Measurements from ENCODE around the gene TPSAB1.

TPSAB1 gene

DNA sequence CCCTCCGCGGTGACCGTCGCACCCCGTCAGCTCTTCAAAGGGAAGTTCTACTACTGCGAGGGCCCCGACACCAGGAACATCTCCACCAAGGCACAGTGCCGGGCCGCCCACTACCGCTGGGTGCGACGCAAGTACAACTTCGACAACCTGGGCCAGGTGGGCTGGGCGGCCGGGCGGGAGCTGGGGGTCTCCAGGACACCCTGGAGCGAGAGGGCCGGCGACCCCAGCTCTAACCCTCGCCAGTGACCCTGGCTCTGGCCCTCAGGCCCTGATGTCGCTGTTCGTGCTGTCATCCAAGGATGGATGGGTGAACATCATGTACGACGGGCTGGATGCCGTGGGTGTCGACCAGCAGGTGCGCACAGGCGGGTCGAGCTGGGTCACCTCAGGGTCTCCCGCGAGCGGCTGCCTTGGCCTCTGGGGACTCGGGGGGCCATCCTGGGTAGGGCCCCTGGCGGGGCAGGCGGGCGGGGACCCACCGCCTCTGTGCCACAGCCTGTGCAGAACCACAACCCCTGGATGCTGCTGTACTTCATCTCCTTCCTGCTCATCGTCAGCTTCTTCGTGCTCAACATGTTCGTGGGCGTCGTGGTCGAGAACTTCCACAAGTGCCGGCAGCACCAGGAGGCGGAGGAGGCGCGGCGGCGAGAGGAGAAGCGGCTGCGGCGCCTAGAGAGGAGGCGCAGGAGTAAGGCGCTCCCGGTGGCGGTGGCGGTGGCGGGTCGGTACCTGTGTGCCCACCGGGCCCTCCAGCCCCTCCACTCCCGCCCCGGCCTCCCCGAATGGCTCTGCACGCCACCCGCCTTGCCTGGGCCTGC, 28.8 kb upstream of the TPSAB1 start:
- no peak for DNase-seq

DNA sequence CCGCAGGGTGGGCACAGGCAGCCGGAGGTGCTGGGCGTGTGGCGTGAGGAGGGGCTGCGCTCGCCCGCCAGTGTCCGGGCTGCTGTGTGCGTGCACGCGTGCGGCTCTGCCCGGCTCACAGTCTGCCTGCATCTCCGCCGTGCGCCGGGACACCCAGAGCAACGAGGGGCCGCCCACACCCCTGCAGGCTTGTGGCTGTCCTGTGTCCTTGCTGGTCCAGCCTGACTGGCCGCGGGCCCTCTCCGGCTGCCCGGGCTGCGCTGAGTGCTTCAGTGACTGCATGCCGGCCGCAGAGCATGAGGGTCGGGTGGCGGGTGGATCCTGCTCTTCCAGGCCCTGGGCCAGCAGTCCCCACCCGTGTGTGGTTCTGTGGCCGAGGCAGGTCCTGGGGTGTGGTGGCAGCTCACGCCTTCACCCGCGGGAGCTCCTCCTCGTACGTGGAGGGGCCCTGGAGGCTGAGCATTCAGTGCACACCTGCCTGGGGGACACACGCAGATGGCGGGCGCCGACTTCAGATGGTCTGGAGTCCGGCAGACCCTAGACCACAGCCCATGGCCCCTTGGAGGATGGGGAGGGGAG, 27.8 kb upstream of the TPSAB1 start:
- no peak for DNase-seq

DNA sequence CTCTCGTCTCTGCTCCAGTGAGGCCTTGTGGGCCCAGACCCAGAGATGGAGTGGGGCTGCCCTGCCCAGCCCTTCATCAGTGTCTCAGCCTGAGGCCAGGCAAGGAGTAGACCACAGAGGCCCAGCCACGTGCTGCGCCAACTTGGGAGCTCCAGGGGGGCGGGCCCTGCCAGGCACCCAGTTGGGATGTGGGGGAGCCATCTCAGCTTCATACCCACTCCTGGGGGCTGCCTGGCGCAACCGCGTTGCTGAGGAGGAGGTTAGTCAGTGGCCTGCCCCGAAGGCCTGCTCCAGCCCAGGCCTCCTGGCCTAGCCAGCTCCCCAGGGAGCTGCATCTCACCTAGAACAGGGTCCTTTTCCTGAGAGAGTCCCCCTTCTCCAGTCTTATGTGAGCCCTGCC, 27.3 kb upstream of the TPSAB1 start:
- no peak for DNase-seq

DNA sequence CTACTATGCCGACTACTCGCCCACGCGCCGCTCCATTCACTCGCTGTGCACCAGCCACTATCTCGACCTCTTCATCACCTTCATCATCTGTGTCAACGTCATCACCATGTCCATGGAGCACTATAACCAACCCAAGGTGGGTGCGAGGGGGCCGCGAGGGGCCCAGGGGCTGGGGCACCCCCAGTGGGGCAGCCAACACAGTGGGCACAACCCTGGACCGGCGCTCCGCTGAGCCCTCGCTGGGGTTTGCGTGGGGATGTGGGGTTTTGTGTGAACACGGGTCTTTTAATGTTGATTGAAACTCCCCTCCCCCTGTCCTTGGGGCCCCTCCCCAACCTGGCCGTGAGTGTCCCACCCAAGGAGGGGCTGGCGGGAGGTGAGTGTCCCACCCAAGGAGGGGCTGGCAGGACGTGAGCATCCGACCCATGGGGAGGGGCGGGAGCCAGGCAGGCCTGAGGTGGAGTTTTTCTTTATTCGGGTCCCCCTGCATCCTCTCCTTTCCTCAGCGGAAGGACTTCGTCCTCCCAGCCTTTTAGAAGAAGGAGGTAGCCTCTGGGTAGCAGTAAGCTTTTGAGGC, 26.6 kb upstream of the TPSAB1 start:
- no peak for DNase-seq

DNA sequence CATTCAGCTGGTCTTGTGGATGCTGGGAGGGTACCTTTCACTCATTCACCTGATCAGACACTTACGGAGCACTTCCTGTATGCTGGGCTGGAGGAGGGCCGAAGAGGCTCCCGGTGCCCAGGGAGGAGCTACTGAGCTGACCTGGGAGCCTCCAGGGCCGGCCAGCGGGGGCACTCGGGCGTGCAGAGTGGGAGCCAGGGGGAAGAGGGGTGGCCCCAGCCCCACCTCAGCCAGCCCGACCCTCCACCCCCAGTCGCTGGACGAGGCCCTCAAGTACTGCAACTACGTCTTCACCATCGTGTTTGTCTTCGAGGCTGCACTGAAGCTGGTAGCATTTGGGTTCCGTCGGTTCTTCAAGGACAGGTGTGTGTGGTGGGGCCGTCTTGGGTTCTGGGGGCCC, 25.8 kb upstream of the TPSAB1 start:
- no peak for DNase-seq

DNA sequence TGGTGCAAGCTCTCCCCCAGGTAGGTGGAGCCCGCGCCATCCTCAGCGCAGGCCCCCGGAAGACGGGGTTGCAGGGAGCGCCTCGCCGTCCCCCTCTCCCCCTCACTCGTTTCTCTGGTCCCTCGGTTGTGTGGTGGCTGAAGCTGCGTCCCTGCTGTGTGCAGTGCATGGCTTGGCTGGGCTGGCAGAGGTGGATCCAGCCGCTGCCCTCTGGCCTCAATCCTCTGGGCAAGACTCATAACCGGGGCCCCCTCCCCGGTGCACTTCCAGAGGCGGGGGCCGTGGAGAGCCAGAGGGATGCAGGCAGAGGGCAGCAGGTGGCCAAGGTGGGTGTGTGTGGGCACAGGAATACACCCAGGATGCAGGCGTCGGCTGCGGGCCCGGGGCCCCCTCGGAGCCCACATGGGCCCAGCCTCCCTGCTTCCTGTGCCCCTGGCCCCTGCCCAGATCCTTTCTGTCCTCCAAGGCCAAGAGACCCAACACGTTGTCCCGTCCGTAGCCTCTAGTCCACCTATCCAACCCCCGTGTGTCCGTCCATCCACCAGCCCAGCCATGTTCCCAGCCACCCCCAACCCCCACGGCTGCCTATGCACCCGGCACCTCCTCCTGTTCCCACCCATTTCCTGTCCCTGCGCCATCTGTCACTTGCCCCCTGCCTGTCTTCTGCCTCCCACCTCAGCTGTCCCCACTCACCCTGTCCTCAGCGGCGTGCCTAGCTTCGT, 24.8 kb upstream of the TPSAB1 start:
- no peak for DNase-seq

DNA sequence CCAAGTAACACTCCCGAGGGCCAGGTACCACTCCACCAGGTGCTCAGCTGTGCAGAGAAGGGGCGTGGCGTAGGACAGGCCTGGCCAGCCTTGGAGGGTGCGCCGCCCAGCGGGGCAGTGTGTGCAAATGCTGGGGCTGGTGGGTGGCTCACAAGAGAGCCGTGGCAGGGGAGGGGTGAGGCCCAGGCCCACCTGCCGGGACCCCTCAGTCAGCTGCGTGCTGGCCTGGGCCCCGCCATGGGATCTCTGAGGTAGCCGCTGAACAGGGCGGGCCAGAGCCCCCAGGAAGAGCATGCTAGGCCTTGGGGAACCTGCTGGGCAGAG, 24.2 kb upstream of the TPSAB1 start:
- DNase-seq: no peak

DNA sequence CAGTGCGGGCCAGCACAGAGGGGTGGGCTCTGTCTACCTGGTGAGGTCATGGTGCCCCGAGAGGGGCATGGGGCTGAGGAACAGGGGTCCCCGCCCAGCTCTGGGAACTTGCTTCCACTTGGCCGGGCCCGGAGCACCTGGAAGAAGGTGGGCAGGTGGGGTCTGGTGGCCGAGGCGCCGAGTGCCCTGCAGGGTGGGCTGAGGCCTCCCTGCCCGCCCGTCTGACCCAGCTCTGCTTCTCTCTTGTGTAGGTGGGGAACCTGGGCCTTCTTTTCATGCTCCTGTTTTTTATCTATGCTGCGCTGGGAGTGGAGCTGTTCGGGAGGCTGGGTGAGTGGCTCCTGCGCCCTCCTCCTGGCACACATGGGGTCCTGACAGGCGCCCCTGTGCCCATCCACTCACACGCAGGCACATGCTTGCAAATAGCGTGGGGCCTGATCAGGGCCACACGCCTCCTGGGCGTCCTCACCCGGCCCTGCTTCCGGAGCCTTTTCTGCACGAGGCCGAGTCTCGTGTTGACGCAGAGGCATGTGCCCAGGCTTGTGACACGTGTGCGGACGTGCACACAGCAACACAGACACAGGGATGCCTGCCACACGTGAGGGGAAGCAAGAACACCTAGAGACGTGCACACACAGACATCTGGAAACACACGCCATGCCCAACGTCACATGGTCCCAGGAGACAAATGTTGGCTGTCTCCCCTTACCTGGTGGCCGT, 23.7 kb upstream of the TPSAB1 start:
- DNase-seq: no peak

DNA sequence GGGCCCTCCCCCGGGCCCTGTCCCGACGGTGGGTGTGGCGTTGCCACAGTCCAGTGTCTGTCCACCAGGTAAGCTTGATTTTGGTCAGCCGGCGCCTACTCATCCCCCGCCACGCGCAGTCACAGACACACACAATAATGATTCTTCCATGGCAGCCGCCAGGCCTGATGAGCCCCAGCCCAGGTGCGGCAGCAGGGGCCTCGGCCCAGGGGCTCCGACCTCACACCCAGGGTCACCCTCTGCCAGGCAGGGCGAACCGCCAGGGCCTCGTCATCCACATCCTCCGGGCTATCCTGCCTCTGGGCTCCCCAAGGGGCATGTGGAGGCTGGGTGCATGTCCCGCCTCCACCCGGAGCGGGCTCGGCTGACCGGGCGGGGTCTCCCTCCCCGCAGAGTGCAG, 23.0 kb upstream of the TPSAB1 start:
- DNase-seq: no peak

DNA sequence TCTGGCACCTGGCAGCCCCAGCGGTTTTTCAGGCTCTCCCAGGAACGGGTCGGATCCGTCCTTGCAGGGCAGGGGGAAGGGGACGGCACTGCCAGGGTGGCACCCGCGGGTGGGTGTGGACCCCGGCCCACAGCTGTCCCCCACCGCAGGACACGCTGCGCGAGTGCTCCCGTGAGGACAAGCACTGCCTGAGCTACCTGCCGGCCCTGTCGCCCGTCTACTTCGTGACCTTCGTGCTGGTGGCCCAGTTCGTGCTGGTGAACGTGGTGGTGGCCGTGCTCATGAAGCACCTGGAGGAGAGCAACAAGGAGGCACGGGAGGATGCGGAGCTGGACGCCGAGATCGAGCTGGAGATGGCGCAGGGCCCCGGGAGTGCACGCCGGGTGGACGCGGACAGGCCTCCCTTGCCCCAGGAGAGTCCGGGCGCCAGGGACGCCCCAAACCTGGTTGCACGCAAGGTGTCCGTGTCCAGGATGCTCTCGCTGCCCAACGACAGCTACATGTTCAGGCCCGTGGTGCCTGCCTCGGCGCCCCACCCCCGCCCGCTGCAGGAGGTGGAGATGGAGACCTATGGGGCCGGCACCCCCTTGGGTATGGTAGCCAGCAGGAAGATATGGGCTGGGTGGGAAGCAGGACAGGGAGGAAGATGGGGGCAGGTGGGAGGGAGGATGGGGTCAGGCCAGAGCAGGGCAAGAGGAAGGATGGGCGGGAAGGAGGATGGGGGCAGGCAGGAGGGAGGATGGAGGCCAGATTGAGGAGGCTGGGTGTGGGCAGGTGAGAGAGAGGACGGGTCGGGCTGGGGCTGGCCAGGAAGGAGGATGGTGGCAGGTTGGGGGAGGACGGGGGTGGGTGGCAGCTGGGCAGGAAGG, 22.2 kb upstream of the TPSAB1 start:
- no peak for DNase-seq

DNA sequence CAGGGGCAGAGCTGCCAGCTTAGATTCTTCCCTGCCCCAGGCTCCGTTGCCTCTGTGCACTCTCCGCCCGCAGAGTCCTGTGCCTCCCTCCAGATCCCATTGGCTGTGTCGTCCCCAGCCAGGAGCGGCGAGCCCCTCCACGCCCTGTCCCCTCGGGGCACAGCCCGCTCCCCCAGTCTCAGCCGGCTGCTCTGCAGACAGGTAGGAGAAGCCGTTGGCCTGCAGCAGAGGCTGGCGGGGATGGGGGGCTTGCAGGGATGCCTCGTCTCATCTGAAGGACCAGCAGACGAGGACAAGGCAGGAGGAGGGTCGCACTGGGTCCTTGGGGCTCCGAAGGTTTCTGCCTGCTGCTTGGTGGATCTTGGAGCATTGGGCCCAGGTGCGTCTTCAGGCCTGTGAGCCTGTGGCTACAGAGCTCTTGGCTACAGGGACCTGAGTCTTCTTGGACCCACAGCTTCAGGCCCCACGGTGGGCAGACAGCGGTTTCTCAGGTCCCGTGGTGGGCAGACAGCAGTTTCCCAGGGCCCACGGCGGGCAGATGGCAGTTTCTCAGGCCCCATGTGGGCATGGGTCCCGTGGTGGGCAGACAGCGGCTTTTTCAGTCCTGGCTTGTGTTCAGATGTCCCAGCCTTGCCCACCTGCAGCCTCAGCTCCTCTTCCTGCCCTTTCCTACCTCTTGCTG, 21.4 kb upstream of the TPSAB1 start:
- DNase-seq: no peak

DNA sequence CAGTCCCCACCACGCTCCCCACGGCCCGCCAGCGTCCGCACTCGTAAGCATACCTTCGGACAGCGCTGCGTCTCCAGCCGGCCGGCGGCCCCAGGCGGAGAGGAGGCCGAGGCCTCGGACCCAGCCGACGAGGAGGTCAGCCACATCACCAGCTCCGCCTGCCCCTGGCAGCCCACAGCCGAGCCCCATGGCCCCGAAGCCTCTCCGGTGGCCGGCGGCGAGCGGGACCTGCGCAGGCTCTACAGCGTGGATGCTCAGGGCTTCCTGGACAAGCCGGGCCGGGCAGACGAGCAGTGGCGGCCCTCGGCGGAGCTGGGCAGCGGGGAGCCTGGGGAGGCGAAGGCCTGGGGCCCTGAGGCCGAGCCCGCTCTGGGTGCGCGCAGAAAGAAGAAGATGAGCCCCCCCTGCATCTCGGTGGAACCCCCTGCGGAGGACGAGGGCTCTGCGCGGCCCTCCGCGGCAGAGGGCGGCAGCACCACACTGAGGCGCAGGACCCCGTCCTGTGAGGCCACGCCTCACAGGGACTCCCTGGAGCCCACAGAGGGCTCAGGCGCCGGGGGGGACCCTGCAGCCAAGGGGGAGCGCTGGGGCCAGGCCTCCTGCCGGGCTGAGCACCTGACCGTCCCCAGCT, 20.3 kb upstream of the TPSAB1 start:
- no peak for DNase-seq

DNA sequence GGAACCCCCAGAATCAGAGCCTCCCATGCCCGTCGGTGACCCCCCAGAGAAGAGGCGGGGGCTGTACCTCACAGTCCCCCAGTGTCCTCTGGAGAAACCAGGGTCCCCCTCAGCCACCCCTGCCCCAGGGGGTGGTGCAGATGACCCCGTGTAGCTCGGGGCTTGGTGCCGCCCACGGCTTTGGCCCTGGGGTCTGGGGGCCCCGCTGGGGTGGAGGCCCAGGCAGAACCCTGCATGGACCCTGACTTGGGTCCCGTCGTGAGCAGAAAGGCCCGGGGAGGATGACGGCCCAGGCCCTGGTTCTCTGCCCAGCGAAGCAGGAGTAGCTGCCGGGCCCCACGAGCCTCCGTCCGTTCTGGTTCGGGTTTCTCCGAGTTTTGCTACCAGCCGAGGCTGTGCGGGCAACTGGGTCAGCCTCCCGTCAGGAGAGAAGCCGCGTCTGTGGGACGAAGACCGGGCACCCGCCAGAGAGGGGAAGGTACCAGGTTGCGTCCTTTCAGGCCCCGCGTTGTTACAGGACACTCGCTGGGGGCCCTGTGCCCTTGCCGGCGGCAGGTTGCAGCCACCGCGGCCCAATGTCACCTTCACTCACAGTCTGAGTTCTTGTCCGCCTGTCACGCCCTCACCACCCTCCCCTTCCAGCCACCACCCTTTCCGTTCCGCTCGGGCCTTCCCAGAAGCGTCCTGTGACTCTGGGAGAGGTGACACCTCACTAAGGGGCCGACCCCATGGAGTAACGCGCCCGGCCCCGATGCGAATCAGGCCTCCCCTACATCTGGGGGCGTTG, 19.5 kb upstream of the TPSAB1 start:
- no peak for DNase-seq

DNA sequence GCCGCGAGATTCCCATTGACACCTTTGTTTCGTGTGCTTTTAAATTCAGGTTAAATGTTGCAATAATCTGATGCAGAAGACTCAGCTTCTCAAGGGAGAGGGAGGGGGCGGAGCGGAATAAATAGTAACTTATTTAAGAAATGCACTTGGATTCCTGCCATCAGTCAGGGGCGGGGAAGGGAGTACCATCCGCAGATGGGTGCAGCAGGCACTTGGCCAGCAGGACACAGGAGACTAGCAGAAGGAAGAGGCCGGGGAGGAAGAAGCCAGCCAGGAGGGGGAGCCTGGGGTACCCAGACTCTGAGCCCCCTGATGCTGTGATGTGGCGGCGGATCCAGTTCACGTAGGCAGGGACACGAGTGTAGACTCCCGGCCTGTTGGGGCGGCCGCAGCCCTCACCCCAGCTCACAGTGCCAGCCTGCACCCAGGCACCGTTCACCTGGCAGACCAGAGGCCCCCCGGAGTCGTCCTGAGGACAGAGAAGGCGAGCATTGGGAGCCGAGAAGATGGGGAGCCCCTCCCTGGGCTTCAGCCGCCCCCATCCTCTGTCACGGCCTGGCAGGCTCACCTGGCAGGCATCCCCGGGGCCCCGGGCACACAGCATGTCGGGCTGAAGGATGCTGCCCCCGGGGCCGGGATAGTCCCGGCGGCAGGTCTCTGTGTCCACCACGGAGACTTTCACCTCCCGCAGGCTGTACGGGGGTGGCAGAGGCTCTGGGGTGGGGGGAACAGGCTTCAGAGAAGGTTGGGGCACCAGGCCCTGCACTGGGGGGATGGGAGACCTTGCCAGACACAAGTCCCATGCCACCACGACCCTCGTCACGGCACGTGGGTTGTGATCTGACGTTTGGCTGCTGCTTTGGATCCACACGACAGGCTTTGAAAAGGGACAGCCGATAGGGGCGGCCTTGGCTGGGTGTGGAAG, 18.6 kb upstream of the TPSAB1 start:
- DNase-seq: no peak

DNA sequence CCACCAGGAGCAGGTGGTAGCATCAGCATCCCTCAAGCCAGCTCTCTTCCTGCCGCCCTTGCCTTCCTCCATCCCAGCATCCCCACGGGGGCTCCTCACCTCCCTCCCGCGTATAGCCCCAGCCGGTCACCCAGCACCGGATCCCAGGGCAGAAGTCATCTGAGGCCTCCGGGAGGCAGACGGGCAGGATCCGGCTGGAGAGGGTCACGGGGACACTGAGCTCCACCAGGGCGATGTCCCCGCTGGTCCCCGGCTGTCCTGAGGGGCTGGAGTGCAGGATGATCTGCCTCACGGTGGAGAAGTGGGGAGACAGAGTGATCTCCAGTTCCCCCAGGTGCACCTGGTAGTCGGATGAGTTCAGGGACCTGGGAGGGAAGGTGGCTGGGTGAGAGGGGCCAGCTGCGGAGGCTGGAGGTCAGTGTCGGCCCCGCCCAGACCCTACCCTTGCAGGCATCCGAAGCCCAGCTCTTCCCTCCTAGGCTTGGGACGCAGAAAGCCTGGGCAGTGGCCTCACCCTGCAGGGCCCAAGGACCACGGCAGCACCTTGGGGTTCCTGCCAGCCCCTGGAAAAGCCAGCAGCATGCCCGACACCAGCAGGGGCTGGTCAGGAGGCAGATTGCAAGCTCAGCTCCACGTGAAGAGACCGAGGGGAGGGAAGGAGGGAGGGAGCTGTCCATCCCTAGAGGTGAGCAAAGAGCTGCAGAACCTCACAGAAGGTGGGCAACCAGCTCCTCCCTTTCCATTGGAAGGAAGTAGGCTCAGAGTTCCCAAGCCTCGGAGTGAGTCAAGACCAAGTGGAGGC, 17.8 kb upstream of the TPSAB1 start:
- DNase-seq: no peak

DNA sequence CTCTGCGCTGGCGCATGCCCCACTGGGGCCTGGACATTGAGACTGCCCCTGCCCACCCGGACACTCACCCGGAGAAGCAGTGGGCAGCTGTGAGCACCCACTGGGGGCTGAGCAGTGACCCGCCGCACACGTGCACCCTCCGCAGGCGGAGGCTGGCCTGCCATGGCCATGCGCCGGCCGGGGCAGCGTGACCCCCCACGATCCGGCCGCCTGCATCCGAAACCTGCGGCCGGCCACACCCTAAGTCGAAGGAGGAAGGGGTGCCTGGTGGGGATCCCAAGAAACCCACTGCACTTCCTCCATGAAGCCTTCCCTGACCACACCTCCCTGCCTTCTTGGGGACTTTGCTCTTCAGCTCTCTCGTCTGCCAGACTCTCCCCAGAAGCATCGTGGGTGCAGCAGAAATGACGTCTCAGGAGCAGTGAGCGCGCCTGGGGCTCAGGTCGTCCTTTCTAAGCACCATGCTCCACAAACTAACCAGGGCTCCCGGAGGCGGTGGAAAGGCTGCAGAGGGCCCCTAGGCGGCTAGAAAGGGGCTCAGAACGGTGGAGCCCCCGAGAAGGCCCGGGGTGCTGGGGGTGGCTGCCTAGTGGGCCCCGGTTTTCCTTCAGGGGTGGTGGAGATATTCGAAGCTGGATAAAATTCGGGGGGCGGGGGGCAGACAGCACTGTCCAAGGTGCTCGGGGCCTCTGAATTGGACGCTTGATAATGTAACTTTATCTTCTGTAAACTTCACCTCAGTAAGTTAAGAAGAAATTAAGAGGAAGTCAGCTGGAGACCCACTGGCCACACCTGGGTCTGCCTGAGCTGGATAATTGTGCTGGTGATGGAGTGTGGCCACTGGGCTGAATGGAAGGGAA, 16.9 kb upstream of the TPSAB1 start:
- no peak for DNase-seq

DNA sequence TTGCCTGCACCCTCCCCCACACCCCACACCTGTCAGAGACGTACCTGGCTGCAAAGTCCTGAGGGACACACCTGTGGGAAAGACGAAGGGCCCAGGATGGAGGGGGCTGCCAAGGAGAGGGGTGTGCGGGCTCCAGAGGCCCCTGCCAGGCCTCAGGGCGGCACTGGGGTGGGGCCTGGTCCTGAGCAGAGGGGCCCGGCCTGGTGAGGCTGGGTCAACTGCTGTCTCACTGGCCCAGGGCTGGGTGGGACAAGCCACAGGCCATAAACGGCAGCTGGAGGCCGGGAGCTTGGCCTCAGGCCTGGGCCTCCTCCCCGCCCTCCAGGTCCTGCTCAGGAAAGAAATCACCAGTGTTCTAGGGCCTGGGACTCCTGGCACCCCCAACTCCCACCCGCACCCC, 15.9 kb upstream of the TPSAB1 start:
- DNase-seq: no peak
